GM19193 (cell line): ENCODE results near the gene IAH1.

Experiments
- POLR2A ChIP-seq: IDR thresholded peaks from 4 replicates; pipeline ENCODE4 v1.6.1; 2011; ENCODE audit not compliant: insufficient read depth, insufficient read length; ENCODE audit errors: extremely low read depth

The IAH1 gene

DNA sequence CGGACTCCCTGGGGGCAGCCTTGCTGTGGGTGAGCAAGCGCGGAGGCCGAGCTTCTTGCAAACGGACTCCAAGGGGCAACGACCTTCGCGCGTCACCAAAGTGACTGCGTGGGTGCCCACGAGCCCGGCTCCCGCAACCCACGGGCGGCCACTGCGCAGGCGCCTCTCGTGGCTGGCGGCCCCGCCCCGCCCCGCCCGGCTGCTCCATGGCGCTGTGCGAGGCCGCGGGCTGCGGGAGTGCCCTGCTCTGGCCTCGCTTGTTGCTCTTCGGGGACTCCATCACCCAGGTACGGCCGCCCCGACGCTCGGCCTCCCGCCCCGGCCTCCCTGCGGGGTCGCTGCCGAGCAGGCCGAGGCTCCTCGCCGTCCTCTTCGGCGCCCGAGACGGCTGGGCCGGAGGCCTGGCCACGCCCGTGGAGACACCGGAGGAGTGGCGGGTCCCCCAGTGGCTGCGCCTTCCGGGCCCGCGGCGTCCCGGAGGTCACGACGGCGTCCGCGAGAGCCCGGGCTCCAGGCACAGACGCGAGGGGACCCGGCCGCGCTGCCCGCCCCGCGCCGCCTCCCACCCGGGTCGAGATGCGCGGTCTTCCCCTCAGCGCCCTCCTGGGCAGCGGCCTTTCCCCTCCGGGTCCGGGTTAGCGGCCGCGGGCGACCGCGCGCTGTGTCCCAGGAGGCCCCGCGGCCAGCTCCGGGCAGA lies at the start of gene IAH1:
IAH1 (plus strand) TSS at position 191 of the 697 bp plus-strand sequence; CDS start at position 207, 16 bp downstream.
- TF ChIP-seq POLR2A = peak; percentile 74

DNA sequence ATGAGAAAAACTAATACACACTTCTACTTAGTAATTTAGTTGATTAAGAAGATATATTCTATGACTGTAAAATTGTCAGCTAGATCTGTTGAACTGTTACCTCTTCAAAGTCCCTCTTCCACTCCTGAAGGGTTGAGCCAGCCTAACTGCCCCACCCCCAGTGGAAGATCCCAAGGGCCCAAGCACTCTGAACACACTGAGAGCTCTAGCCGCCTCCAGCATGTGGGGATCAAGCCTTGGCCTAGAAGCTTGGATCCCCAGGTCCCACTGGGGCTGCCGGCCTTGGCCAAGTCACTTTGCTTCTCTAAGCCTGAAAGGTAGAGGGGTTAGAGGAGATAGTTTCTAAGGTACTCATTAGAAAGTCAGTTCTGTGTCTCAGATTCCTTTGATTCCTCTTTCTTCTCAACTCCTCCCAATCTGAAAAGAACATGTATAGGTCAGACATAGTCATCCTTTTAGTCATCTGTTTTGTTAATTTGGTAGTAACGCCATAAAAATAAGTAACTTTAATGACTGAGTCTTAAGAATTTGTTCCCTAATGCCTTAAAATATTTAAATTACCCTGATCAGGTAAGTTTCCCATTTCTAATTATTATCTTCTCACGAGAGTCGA lies 45.3 kb upstream of the IAH1 start:
- TF ChIP-seq POLR2A = no peak

GRCh38 chr2:9430316-9431293 lies 43.7 kb upstream of the IAH1 start:
- TF ChIP-seq POLR2A = no peak

GRCh38 chr2:9434489-9434888 lies 39.9 kb upstream of the IAH1 start:
- TF ChIP-seq POLR2A = no peak

DNA sequence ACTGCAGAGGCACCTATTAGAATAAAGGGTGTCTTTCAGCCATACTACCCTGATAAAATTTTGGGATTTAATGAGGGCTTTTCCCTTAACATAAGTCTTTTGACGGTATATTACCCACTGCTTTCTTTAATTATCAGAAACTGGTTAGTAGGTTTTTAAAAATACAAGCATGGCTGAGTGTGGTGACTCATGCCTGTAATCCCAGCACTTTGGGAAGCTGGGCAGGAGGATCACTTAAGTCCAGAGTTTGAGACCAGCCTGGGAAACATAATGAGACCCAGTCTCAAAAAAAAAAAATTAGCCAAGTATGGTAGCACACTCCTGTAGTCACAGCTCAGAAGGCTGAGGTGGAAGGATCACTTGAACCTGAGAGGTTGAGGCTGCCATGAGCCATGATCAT lies 34.8 kb upstream of the IAH1 start:
- no peak for TF ChIP-seq POLR2A

- no peak for TF ChIP-seq POLR2A
Observed at GRCh38 chr2:9440058-9440727, 34.2 kb upstream of the IAH1 start.

- TF ChIP-seq POLR2A = no peak
Observed at GRCh38 chr2:9441556-9441955, 32.8 kb upstream of the IAH1 start.

- no peak for TF ChIP-seq POLR2A
Observed at GRCh38 chr2:9443526-9443925, 30.8 kb upstream of the IAH1 start.

GRCh38 chr2:9445089-9445488 lies 29.3 kb upstream of the IAH1 start:
- no peak for TF ChIP-seq POLR2A

DNA sequence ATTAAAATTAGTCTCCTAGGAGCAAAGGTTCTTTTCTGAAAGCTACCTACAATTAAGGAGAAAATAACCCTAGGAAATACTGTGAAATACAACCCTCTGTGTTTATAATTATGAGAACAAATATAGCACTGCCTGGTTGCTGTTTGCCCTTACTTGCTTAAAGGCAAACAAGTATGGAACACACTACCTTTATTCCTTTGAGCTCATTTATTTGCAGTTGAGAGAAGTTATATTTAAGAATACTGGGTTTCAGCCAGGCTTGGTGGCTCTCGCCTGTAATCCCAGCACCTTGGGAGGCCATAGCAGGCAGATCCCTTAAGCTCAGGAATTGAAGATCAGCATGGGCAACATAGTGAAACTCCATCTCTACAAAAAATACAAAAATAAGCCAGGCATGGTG lies 23.1 kb upstream of the IAH1 start:
- TF ChIP-seq POLR2A = no peak

DNA sequence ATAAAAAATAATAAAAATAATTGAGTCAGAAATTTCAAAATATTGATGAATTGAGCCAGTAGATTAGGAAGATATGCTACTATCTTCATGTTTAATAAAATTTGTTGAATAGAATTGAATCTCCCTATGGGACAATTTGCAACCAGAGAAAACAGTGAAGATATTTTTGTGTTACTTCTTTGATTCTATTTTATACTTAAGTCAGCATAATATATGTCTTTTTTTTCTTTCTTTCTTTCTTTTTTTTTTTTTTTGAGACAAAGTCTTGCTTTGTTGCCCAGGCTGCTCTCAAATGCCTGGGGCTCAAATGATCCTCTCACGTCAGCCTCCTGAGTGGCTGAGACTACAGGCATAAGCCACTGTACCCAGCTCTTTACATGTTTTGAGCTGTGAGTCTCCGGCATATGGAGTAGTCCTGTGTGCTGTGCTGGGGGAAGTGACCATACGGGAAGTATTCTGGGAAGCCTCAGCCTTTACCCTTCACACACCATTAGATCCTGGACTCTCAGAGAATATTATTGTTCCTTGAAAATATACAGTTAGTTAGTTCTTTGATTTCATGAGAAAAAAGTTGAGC lies 13.8 kb upstream of the IAH1 start:
- no peak for TF ChIP-seq POLR2A

DNA sequence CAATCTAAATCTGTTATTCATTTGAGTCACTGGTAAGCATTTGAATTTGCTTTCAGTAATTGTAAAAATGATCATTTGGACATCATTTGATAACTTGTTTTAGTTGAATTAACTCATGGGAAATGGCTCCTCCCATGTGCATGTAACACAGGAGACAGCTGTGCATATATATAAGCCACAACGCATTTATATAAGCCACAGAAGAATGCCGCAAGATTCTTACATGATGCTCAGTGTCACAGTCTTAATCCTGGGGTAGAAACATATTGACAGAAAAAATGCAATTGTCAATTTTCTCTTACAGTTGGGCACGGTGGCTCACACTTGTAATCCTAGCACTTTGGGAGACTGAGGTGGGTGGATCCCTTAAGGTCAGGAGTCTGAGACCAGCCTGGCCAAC lies 13.3 kb upstream of the IAH1 start:
- no peak for TF ChIP-seq POLR2A

DNA sequence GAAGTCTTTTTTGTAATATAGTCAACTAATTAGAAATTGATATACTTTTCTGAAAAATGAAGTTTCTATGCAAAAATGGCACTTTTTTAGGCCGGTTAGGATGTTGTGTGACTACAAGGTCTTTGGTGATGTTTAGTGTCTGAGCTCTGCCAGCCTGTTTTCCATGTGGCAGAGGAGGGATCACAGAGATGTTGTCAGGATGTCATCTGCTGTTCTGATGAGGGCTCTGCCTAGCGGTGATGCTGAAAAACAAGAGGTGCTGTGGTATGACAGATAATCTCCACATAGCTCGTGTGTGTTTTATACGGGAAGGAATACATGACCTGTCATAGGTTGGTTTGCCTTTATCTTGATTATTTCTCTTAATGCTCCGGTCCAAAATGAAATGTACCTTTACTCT lies 12.0 kb upstream of the IAH1 start:
- no peak for TF ChIP-seq POLR2A

- TF ChIP-seq POLR2A = no peak
Observed at GRCh38 chr2:9462886-9463697, 11.3 kb upstream of the IAH1 start.
